HuH-7.5 (cell line): ENCODE measurements around the gene ZBTB40.

ENCODE experiments used
- DNase-seq: peaks from one replicate; pipeline ENCODE4 v3.0.0; 2011; ENCODE audit warnings: low spot score

Gene ZBTB40

GRCh38 chr1:22507587-22507986 lies 55.9 kb downstream of the ZBTB40 start:
- no peak for DNase-seq

GRCh38 chr1:22508329-22508728 lies 56.7 kb downstream of the ZBTB40 start:
- no peak for DNase-seq

GRCh38 chr1:22508991-22509390 lies 57.3 kb downstream of the ZBTB40 start:
- DNase-seq, result no peak

GRCh38 chr1:22509815-22510214 lies 58.2 kb downstream of the ZBTB40 start:
- DNase-seq, result no peak

GRCh38 chr1:22512873-22513272 lies 61.2 kb downstream of the ZBTB40 start:
- no peak for DNase-seq

- no peak for DNase-seq
These were observed 65.4 kb downstream of the ZBTB40 start for GRCh38 chr1:22516906-22517571.

GRCh38 chr1:22517956-22518355 lies 66.3 kb downstream of the ZBTB40 start:
- DNase-seq, result no peak

- no peak for DNase-seq
These were observed 66.7 kb downstream of the ZBTB40 start for GRCh38 chr1:22518379-22518778.

- no peak for DNase-seq
These were observed 69.2 kb downstream of the ZBTB40 start for GRCh38 chr1:22520871-22521270.

- no peak for DNase-seq
These were observed 70.0 kb downstream of the ZBTB40 start for GRCh38 chr1:22521692-22522091.

GRCh38 chr1:22522221-22522743 lies 70.6 kb downstream of the ZBTB40 start:
- DNase-seq, result no peak

- DNase-seq, result no peak
These were observed 72.8 kb downstream of the ZBTB40 start for GRCh38 chr1:22524481-22524880.

- no peak for DNase-seq
These were observed 73.6 kb downstream of the ZBTB40 start for GRCh38 chr1:22525211-22525610.

GRCh38 chr1:22525646-22526045 lies 74.0 kb downstream of the ZBTB40 start:
- DNase-seq, result no peak

GRCh38 chr1:22526098-22526497 lies 74.4 kb downstream of the ZBTB40 start:
- DNase-seq, result no peak

- DNase-seq, result no peak
These were observed 75.0 kb downstream of the ZBTB40 start for GRCh38 chr1:22526677-22527076.

- DNase-seq, result no peak
These were observed 75.5 kb downstream of the ZBTB40 start for GRCh38 chr1:22527122-22527521.

- no peak for DNase-seq
These were observed 76.1 kb downstream of the ZBTB40 start for GRCh38 chr1:22527555-22528296.

GRCh38 chr1:22528451-22528850 lies 76.8 kb downstream of the ZBTB40 start:
- no peak for DNase-seq

- DNase-seq, result no peak
These were observed 78.4 kb downstream of the ZBTB40 start for GRCh38 chr1:22529901-22530621.

GRCh38 chr1:22530715-22531114 lies 79.1 kb downstream of the ZBTB40 start:
- no peak for DNase-seq

GRCh38 chr1:22531251-22531650 lies 79.6 kb downstream of the ZBTB40 start:
- no peak for DNase-seq
